Glomerular endothelial cell (primary cell): Measurements from ENCODE around the gene ACOX1. TPM values are rescaled to one million over a fixed set of nuclear protein-coding genes. Genes with fewer than 3 reads are reported as not detected.

Source experiments
- DNase-seq: peaks from one replicate; pipeline ENCODE4 v3.0.0-alpha.2; 2011; ENCODE audit warnings: low read depth, low spot score; ENCODE audit errors: extremely low read depth
- total RNA-seq: library from RNA; depleted of rRNA; stranded (reverse); fragments of >200 nt; gene quantifications from 2 replicates; pipeline ENCODE4 v1.2.3, GENCODE V29; 2015

The ACOX1 gene
- total RNA-seq, 1 donor from 2014 or later, result 47.4 TPM

DNA sequence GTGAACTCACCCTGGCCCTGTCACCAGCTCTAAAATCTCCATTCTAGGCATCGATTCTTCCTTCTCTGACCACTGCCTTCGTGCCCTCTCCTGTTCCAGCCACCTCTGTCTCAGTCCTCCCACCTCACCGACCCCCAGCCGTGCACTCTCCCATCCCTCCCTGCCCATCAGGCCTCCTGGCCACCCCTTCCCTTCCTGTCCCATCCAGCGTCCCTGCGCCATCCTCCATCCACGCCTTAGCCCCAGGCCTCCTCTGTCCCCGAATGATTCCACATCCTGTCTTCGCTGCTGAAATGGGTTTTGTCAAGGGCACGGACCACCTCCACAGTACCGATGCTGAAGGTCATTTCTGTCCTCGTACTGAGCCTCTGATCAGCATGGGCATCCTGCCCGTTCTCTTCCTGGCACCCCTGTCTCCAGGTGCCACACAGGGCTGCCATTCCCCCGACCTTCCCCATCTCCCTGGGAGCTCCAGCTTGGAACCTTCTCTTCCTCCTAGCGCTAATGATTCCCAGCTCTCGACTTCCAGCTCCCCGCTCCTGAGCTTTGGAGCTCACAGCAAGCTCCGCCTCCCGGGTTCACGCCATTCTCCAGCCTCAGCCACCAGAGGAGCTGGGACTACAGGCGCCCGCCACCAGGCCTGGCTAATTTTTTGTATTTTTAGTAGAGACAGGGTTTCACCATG, 84.8 kb downstream of the ACOX1 start:
- no peak for DNase-seq

DNA sequence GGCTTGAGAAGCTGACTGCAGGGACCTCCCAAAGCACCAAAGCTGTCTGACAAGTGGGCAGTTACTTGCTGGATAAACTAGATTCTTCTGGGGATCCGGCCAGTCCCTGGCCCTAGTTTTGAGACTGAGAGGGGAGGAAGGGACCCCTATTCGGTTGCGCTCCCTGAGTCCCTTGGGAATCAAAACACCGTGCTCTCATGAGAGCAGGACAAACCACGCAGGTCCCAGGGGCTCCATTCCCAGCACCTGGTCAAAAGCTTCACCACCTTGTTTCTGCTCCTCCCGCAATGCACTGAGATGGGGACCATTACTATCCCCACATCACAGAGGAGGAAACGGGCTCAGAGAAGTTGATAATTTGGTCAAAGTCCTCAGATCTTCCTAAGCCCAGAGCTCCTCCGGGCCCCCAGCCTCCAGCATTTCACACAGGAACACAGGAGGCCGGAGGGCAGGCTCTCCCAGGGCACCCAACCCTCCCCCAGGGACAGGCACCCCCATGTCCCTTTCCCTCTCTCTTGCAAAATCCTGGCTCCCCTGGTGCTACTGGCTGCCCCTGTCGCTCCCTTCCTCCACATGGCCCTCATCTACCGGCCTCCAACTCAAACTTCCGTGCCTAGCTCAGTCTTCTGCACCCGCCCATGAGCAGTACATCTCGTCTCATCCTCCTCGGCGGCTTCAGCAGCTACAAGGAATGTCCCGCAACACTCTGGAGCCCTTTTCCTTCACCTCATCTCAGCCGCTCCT, 85.5 kb downstream of the ACOX1 start:
- DNase-seq, result no peak

DNA sequence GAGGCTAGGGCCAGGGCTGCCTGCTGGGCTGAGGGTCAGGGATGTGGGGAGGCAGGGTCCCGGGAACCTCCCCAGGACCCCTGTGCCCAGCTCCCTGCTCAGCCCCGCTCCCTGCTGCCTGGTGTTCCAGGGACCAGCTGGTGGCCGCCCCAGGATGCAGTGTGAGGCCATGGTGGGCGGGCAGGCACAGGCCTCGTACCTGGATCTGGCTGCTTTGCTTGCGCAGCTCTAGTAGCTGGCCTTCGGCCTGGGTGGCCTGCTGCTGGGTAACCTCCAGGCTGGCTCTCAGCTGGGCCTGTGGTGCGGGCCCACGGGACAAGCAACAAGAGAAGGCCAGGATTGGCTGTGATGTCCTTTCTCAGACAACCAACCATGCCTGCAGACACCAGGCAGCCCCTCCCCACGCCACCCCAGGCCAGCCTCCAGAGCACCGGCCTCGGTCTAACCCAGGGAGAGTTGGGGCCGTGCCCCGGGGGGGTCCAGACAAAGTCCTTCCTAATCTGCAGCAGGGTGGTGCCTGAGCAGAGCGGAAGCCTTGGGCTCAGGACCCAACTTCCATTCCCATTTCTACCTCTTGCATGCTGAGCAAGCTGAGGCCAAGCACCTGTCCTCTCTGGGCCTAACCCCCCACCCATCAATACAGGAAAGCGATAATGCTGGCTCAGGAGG, 86.3 kb downstream of the ACOX1 start:
- no peak for DNase-seq

DNA sequence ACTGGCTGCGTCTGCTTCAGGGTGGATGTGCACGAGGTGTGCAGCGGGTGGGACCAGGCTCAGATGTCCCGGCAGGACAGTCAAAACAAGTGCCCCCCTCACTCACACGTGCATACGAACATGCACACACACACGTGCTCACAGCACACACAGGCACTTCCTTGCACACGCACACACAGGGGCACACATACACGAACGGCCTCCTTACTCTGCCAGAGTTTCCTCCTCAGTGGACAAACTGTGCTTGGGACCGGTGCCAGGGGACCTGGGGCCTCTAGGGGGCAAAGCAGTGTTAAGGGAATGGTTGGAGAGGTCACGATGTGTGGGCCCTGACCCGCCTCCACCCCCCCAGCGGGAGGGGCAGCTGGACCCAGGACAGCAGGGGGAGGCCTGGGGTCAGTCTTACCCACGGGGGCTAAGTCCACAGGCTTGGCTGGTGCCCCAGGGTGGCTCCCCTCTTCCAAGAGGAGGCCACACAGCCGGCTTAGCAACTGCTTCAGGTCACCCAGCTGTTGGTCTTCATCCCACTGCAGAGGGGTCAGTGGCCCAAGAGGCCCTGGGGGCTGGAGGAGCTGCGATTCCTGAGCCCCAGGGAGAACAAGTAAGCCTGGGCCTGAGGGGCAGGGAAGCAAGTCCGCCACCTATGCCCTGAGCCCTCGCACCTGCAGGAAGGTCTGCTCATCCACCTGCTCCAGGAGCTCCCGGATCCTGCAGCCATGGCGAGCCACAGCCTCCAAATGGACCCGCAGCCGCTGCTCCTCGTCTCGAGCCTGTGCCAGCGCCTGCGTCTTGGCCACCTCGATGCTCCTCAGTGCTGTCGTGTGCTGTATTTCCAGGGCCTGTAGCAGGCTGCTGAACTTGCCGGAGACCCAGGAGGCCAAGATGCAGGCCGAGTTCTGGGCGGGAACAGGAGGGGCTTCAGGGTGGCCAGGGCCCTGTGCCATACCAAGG, 87.1 kb downstream of the ACOX1 start:
- no peak for DNase-seq

Other genes with a start within 250 kb of the ACOX1 start
- gene GALK1, start 214.0 kb downstream of the ACOX1 start, total RNA-seq, result 40.6 and 56.0 TPM in 2 replicates
- 14.5 and 28.6 TPM in 2 replicates for gene UNK, start 194.4 kb downstream of the ACOX1 start, total RNA-seq
- gene UNC13D, start 134.8 kb downstream of the ACOX1 start, total RNA-seq, result 1.1 and 1.6 TPM in 2 replicates
- 66.6 and 74.7 TPM in 2 replicates for gene WBP2, start 123.8 kb downstream of the ACOX1 start, total RNA-seq
- 90.3 and 98.8 TPM in 2 replicates for gene TRIM47, start 100.6 kb downstream of the ACOX1 start, total RNA-seq
- gene TRIM65, start 82.2 kb downstream of the ACOX1 start, total RNA-seq, result 43.2 and 43.5 TPM in 2 replicates
- 33.9 and 36.8 TPM in 2 replicates for gene MRPL38, start 74.3 kb downstream of the ACOX1 start, total RNA-seq
- gene FBF1, start 38.1 kb downstream of the ACOX1 start, total RNA-seq, result 4.9 and 9.5 TPM in 2 replicates
- gene TEN1, start 74 bp upstream of the ACOX1 start, total RNA-seq, result 15.1 and 27.1 TPM in 2 replicates
- gene CDK3, start 21.7 kb upstream of the ACOX1 start, total RNA-seq, result 1.7 and 3.3 TPM in 2 replicates
- gene EVPL, start 48.1 kb upstream of the ACOX1 start, total RNA-seq, result 0.06 and 1.2 TPM in 2 replicates
- 41.9 and 62.2 TPM in 2 replicates for gene SRP68, start 93.4 kb upstream of the ACOX1 start, total RNA-seq
- not detected in 2 replicates for gene GALR2, start 95.6 kb upstream of the ACOX1 start, total RNA-seq
- not detected in 2 replicates for gene ZACN, start 100.0 kb upstream of the ACOX1 start, total RNA-seq
- gene EXOC7, start 124.6 kb upstream of the ACOX1 start, total RNA-seq, result 74.2 and 81.0 TPM in 2 replicates
- 0.18 and 0.39 TPM in 2 replicates for gene FOXJ1, start 162.1 kb upstream of the ACOX1 start, total RNA-seq